Measurements from ENCODE around the gene CTNND2. TPM values are rescaled to one million over a fixed set of nuclear protein-coding genes. Genes with fewer than 3 reads are reported as not detected.

The CTNND2 gene
- total RNA-seq, 1 experiment from 2014 or later: 7.0 TPM

DNA sequence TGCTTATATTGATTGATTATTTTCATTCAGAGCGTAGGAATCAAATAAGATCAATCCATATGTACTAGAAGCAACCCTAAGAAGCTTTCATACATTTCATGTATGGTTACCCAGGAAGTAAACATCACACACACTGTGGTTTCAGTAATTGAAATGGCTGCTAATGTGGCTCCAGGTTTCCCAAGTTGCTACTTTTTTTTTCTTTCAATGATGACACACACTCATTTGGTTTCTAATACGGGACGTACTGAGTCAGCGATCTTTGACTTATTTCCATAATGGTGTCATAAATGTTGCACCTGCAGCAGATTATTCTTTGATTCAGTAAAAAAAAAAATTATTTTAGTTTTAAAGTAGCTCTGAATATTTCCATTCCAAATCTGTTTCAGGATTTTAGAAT, 248.6 kb downstream of the CTNND2 start:
- H2BK20ac ChIP-seq (ENCODE audit: low read depth, low read length, poor library complexity, severe bottlenecking): no peak overlapping the region
- H3K4me1 Mint-ChIP-seq: peaks cover 8 to 11% of the 10 kb centered on the region in 2 experiments
- WGBS (ENCODE audit: extremely low coverage, insufficient read length, low lambda C conversion rate): no CpG with 5 or more reads among the region's 4 CpGs

More for the DNA sequence above, 248.6 kb downstream of the CTNND2 start:
- H3K18ac ChIP-seq (ENCODE audit: insufficient read length, low read depth, low read length): no peak overlapping the region
- no peaks in the 10 kb centered on the region for H3K23me2 ChIP-seq (ENCODE audit: insufficient read length, low read depth, low read length, poor library complexity, severe bottlenecking)
- no peak overlapping the region for H2BK15ac ChIP-seq (ENCODE audit: low read depth, low read length)
- no peaks in the 10 kb centered on the region for H3K4me1 ChIP-seq (ENCODE audit: insufficient read depth, low read length)
- no peak overlapping the region for H2BK12ac ChIP-seq (ENCODE audit: insufficient read length, low read depth, low read length)
- no peak overlapping the region for H2BK120ac ChIP-seq (ENCODE audit: low read depth, low read length, poor library complexity, severe bottlenecking)
- no peak overlapping the region for H3K4me2 ChIP-seq (ENCODE audit: insufficient read depth, insufficient read length, low read length)
- H2AFZ ChIP-seq (ENCODE audit: low read length): no peak overlapping the region
- H3K79me1 ChIP-seq (ENCODE audit: insufficient read depth, low read depth, low read length, poor library complexity, severe bottlenecking): no peaks in the 10 kb centered on the region
- no peaks in the 10 kb centered on the region for H3K27me3 ChIP-seq (ENCODE audit: insufficient read depth, low read length)
- Mint-ChIP-seq H3K27ac (no peak overlapping the region), H3K9me3 (peaks cover under 1 to 4% of the 10 kb centered on the region in 2 experiments; a peak in 4 of 5 replicates), H3K36me3 (ENCODE audit: insufficient read depth in 1 of 3, low read depth in 3 of 3) (peaks cover 0 to 8% (median 4%) of the 10 kb centered on the region in 3 experiments; a peak in 5 of 7 replicates), H3K4me3 (no peak overlapping the region), H3K27me3 (ENCODE audit: low read depth) (no peaks in the 10 kb centered on the region)
- no peak overlapping the region for H4K8ac ChIP-seq (replicated peaks; ENCODE audit: insufficient read length, low read depth, low read length)
- no peak overlapping the region for H3K23ac ChIP-seq (ENCODE audit: insufficient read length, low read depth, low read length)
- no peak overlapping the region for H3T11ph ChIP-seq (ENCODE audit: low read length)
- H3K9ac ChIP-seq (ENCODE audit: extremely low read depth, insufficient read length, low read length): no peak overlapping the region
- no peak overlapping the region for H3K14ac ChIP-seq (ENCODE audit: insufficient read depth, low read length)
- H3K4ac ChIP-seq (ENCODE audit: low read depth, low read length): no peak overlapping the region
- no peak overlapping the region for H2AK5ac ChIP-seq (ENCODE audit: insufficient read length, low read length)
- no peak overlapping the region for H3K56ac ChIP-seq (ENCODE audit: insufficient read length, low read depth, low read length)
- no peak overlapping the region for H3K27ac ChIP-seq (ENCODE audit: insufficient read length, low read depth, low read length)
- no peaks in the 10 kb centered on the region for H4K20me1 ChIP-seq (ENCODE audit: control insufficient read depth, insufficient read depth, insufficient read length)
- DNase-seq: no peak
- no peaks in the 10 kb centered on the region for H3K79me2 ChIP-seq (ENCODE audit: insufficient read depth, low read length)
- H2BK5ac ChIP-seq (ENCODE audit: insufficient read length, low read length): no peak overlapping the region
- TF ChIP-seq, protein P1, sequence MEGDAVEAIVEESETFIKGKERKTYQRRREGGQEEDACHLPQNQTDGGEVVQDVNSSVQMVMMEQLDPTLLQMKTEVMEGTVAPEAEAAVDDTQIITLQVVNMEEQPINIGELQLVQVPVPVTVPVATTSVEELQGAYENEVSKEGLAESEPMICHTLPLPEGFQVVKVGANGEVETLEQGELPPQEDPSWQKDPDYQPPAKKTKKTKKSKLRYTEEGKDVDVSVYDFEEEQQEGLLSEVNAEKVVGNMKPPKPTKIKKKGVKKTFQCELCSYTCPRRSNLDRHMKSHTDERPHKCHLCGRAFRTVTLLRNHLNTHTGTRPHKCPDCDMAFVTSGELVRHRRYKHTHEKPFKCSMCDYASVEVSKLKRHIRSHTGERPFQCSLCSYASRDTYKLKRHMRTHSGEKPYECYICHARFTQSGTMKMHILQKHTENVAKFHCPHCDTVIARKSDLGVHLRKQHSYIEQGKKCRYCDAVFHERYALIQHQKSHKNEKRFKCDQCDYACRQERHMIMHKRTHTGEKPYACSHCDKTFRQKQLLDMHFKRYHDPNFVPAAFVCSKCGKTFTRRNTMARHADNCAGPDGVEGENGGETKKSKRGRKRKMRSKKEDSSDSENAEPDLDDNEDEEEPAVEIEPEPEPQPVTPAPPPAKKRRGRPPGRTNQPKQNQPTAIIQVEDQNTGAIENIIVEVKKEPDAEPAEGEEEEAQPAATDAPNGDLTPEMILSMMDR (conservative IDR thresholded peaks at IDR 0.05): no peak
- H4K5ac ChIP-seq (ENCODE audit: insufficient read length, low read depth, low read length): no peak overlapping the region
- no peaks in the 10 kb centered on the region for H3K9me3 ChIP-seq (ENCODE audit: control insufficient read depth, low read depth, low read length)
- no peak overlapping the region for H4K91ac ChIP-seq (ENCODE audit: insufficient read length, low read depth, low read length)
